ENCODE measurements around the gene SALL1. TPM values are rescaled to one million over a fixed set of nuclear protein-coding genes. Genes with fewer than 3 reads are reported as not detected.

Gene SALL1
- total RNA-seq, 1 experiment from 2014 or later, result not detected

GRCh38 chr16:51156807-51157200 is 5.7 kb upstream of the SALL1 start:
- ChIA-PET CTCF (no interaction called here), POLR2A (ENCODE audit: unreplicated experiment) (no interaction called here)
- no peak overlapping the region for H3K4me3 ChIP-seq (ENCODE audit: low read length)
- no peak overlapping the region for H3K27ac ChIP-seq (ENCODE audit: low read length)
- DNase-seq (no peak), ATAC-seq (no peak)
- no peaks in the 10 kb centered on the region for H3K79me2 ChIP-seq (ENCODE audit: low read length)
- H4K20me1 ChIP-seq (ENCODE audit: low read length), result no peaks in the 10 kb centered on the region
- H3K27me3 ChIP-seq (ENCODE audit: low read length), result no peaks in the 10 kb centered on the region
- no peaks in the 10 kb centered on the region for H3K9me2 ChIP-seq (replicated peaks; ENCODE audit: low read length)
- no peaks in the 10 kb centered on the region for H3K36me3 ChIP-seq (ENCODE audit: low read depth, low read length)
- H2AFZ ChIP-seq (ENCODE audit: low read length), result no peak overlapping the region
- H3K4me2 ChIP-seq (ENCODE audit: low read length), result no peak overlapping the region
- no peaks in the 10 kb centered on the region for H3F3A ChIP-seq (ENCODE audit: low read length, unreplicated experiment)
- no TSS peak for BruUV-seq (replicated peaks)
- H3K9ac ChIP-seq (ENCODE audit: low read length), result no peak overlapping the region
- no peak for TF ChIP-seq EZH2 (IDR thresholded peaks at IDR 0.05; ENCODE audit: low read length, unreplicated experiment)
- TF ChIP-seq EZH2phosphoT487 (IDR thresholded peaks at IDR 0.05; ENCODE audit: borderline replicate concordance, low read length), result no peak
- no peak for TF ChIP-seq CTCF (conservative IDR thresholded peaks at IDR 0.05; ENCODE audit: low read depth, low read length)
- intact Hi-C loops (cut with micrococcal nuclease), result no loop called here
- H3K9me3 ChIP-seq (ENCODE audit: low read length), result no peaks in the 10 kb centered on the region
- H3K4me1 ChIP-seq (ENCODE audit: insufficient read depth, low read length), result no peaks in the 10 kb centered on the region

GRCh38 chr16:51155820-51156806 is 5.0 kb upstream of the SALL1 start:
- no peaks in the 10 kb centered on the region for H3K27me3 ChIP-seq (ENCODE audit: low read length)
- H3F3A ChIP-seq (ENCODE audit: low read length, unreplicated experiment), result no peaks in the 10 kb centered on the region
- CTCF ChIA-PET, result no interaction called here
- H3K36me3 ChIP-seq (ENCODE audit: low read depth, low read length), result no peaks in the 10 kb centered on the region
- ATAC-seq (no peak), DNase-seq (no peak)
- POLR2A ChIA-PET (ENCODE audit: unreplicated experiment), result no interaction called here
- H4K20me1 ChIP-seq (ENCODE audit: low read length), result no peaks in the 10 kb centered on the region
- no peaks in the 10 kb centered on the region for H3K9me2 ChIP-seq (replicated peaks; ENCODE audit: low read length)
- no peaks in the 10 kb centered on the region for H3K4me1 ChIP-seq (ENCODE audit: insufficient read depth, low read length)
- H3K4me2 ChIP-seq (ENCODE audit: low read length), result no peak overlapping the region
- intact Hi-C loops (cut with micrococcal nuclease), result no loop called here
- no peaks in the 10 kb centered on the region for H3K9me3 ChIP-seq (ENCODE audit: low read length)
- H2AFZ ChIP-seq (ENCODE audit: low read length), result no peak overlapping the region
- H3K9ac ChIP-seq (ENCODE audit: low read length), result no peak overlapping the region
- H3K4me3 ChIP-seq (ENCODE audit: low read length), result no peak overlapping the region
- H3K79me2 ChIP-seq (ENCODE audit: low read length), result no peaks in the 10 kb centered on the region
- no TSS peak for BruUV-seq (replicated peaks)
- no peak for TF ChIP-seq CTCF (conservative IDR thresholded peaks at IDR 0.05; ENCODE audit: low read depth, low read length)
- TF ChIP-seq EZH2phosphoT487 (IDR thresholded peaks at IDR 0.05; ENCODE audit: borderline replicate concordance, low read length), result no peak
- no peak for TF ChIP-seq EZH2 (IDR thresholded peaks at IDR 0.05; ENCODE audit: low read length, unreplicated experiment)
- no peak overlapping the region for H3K27ac ChIP-seq (ENCODE audit: low read length)

GRCh38 chr16:51155199-51155607 is 4.1 kb upstream of the SALL1 start:
- no peaks in the 10 kb centered on the region for H3K36me3 ChIP-seq (ENCODE audit: low read depth, low read length)
- no peaks in the 10 kb centered on the region for H3F3A ChIP-seq (ENCODE audit: low read length, unreplicated experiment)
- no peaks in the 10 kb centered on the region for H3K4me1 ChIP-seq (ENCODE audit: insufficient read depth, low read length)
- ATAC-seq (no peak), DNase-seq (no peak)
- CTCF ChIA-PET, result no interaction called here
- no peaks in the 10 kb centered on the region for H3K27me3 ChIP-seq (ENCODE audit: low read length)
- H3K9ac ChIP-seq (ENCODE audit: low read length), result no peak overlapping the region
- POLR2A ChIA-PET (ENCODE audit: unreplicated experiment), result no interaction called here
- H3K9me2 ChIP-seq (replicated peaks; ENCODE audit: low read length), result no peaks in the 10 kb centered on the region
- H3K9me3 ChIP-seq (ENCODE audit: low read length), result no peaks in the 10 kb centered on the region
- no peaks in the 10 kb centered on the region for H4K20me1 ChIP-seq (ENCODE audit: low read length)
- H3K27ac ChIP-seq (ENCODE audit: low read length), result no peak overlapping the region
- H3K4me3 ChIP-seq (ENCODE audit: low read length), result no peak overlapping the region
- BruUV-seq (replicated peaks), result no TSS peak
- no peak overlapping the region for H2AFZ ChIP-seq (ENCODE audit: low read length)
- H3K4me2 ChIP-seq (ENCODE audit: low read length), result no peak overlapping the region
- intact Hi-C loops (cut with micrococcal nuclease), result no loop called here
- no peaks in the 10 kb centered on the region for H3K79me2 ChIP-seq (ENCODE audit: low read length)
- TF ChIP-seq EZH2phosphoT487 (IDR thresholded peaks at IDR 0.05; ENCODE audit: borderline replicate concordance, low read length) (no peak), CTCF (conservative IDR thresholded peaks at IDR 0.05; ENCODE audit: low read depth, low read length) (no peak), EZH2 (IDR thresholded peaks at IDR 0.05; ENCODE audit: low read length, unreplicated experiment) (no peak)

All from PC-3 (cell line).